Medulla oblongata (tissue), 1 donor: ENCODE data around the gene PES1.
"Not testable (repeated sequence)": the region's sequence is repeated elsewhere in the genome, so short reads cannot be mapped to it uniquely, and the experiment has no call there.

Experiments
- DNase-seq: peaks from one replicate; pipeline ENCODE4 v3.0.0-alpha.2; 2015; ENCODE audit errors: extremely low spot score

The PES1 gene

GRCh38 chr22:30609260-30610185 lies 17.8 kb upstream of the PES1 start:
- peak; percentile 76 for DNase-seq

- DNase-seq, result no peak
Observed at GRCh38 chr22:30607939-30608338, 16.2 kb upstream of the PES1 start.

- DNase-seq, result no peak
Observed at GRCh38 chr22:30607300-30607930, 15.7 kb upstream of the PES1 start.

GRCh38 chr22:30606455-30607299 lies 15.0 kb upstream of the PES1 start, which contains the start of gene TCN2:
TCN2 (plus strand) TSS chr22:30607174; CDS start chr22:30607332, 158 bp downstream.
- peak; percentile 87 for DNase-seq

GRCh38 chr22:30605449-30606110 lies 13.9 kb upstream of the PES1 start:
- peak; percentile 63 for DNase-seq

- no peak for DNase-seq
Observed at GRCh38 chr22:30604723-30605122, 13.0 kb upstream of the PES1 start.

- DNase-seq, result no peak
Observed at GRCh38 chr22:30603801-30604200, 12.1 kb upstream of the PES1 start.

GRCh38 chr22:30602049-30602448 lies 10.3 kb upstream of the PES1 start:
- DNase-seq, result peak; percentile 20

- no peak for DNase-seq
Observed at GRCh38 chr22:30601464-30601863, 9.8 kb upstream of the PES1 start.

GRCh38 chr22:30600921-30601320 lies 9.2 kb upstream of the PES1 start:
- no peak for DNase-seq

- DNase-seq, result no peak
Observed at GRCh38 chr22:30598986-30599385, 7.3 kb upstream of the PES1 start.

- DNase-seq, result no peak
Observed at GRCh38 chr22:30596886-30597285, 5.2 kb upstream of the PES1 start.

- DNase-seq, result no peak
Observed at GRCh38 chr22:30596199-30596598, 4.5 kb upstream of the PES1 start.

GRCh38 chr22:30592360-30592713 lies 627 bp upstream of the PES1 start:
- not testable (repeated sequence) for DNase-seq

- no peak for DNase-seq
Observed at GRCh38 chr22:30591191-30591587, 521 bp downstream of the PES1 start.

GRCh38 chr22:30586414-30586813 lies 5.3 kb downstream of the PES1 start:
- DNase-seq, result no peak

- DNase-seq, result no peak
Observed at GRCh38 chr22:30584441-30584840, 7.3 kb downstream of the PES1 start.

GRCh38 chr22:30582788-30583545 lies 8.7 kb downstream of the PES1 start:
- peak; percentile 48 for DNase-seq

- DNase-seq, result no peak
Observed at GRCh38 chr22:30582051-30582450, 9.7 kb downstream of the PES1 start.

GRCh38 chr22:30580896-30581295 lies 10.8 kb downstream of the PES1 start:
- DNase-seq, result no peak

- no peak for DNase-seq
Observed at GRCh38 chr22:30578481-30578880, 13.2 kb downstream of the PES1 start.
